ENCODE measurements around the gene STXBP5L. TPM values are rescaled to one million over a fixed set of nuclear protein-coding genes. Genes with fewer than 3 reads are reported as not detected.

STXBP5L gene
- total and polyA plus RNA-seq, 10 of the 15 experiments (the other 5 are each of a cell fraction or from before 2014, with no cell fraction given) = under 0.01 to 0.08 (median 0.04) TPM; not detected in 6

- CTCF ChIA-PET = no interaction called here
- no peak overlapping the region for H3K27ac ChIP-seq (ENCODE audit: control insufficient read depth, insufficient read depth)
- H3K36me3 ChIP-seq (ENCODE audit: control insufficient read depth in 2 of 2, insufficient read depth in 2 of 2, low read length in 1 of 2) = no peaks in the 10 kb centered on the region
- DNase-seq (ENCODE audit: low read depth, low spot score) = no peak
- H3K4me1 ChIP-seq (ENCODE audit: control insufficient read depth, insufficient read depth, low read length) = no peaks in the 10 kb centered on the region
- SMC1A ChIA-PET (ENCODE audit: uncharacterized antibody, unreplicated experiment) = interaction anchor here (1.1 kb wide), 2 partner anchors 23 to 311 kb away, joined by 3 read pairs; no protein-coding TSS in a partner anchor
- H4K20me1 ChIP-seq (ENCODE audit: control insufficient read depth, insufficient read depth) = no peaks in the 10 kb centered on the region
- H2AFZ ChIP-seq (ENCODE audit: control insufficient read depth, low read depth, low read length) = no peak overlapping the region
- no peaks in the 10 kb centered on the region for H3K27me3 ChIP-seq (replicated peaks in 1 of 2; ENCODE audit: control insufficient read depth in 2 of 2, insufficient read depth in 2 of 2, low read length in 1 of 2)
- FAIRE-seq = no peak
- H3K9me3 ChIP-seq (replicated peaks; ENCODE audit: control insufficient read depth, insufficient read depth, low read length) = no peaks in the 10 kb centered on the region
- in situ Hi-C loops (cut with MboI) = no loop called here
- WGBS (ENCODE audit: insufficient coverage, insufficient replicate concordance, low lambda C conversion rate, missing lambda C conversion rate) = 20% methylated on average over 4 of the region's 4 CpGs
- TF ChIP-seq SMC3 (IDR thresholded peaks at IDR 0.05; ENCODE audit: borderline replicate concordance, low read length) (no peak), CBX5 (IDR thresholded peaks at IDR 0.05; ENCODE audit: low read depth) (no peak), RFX5 (IDR thresholded peaks at IDR 0.05; ENCODE audit: low read depth, low read length) (no peak), ETV6 (conservative IDR thresholded peaks at IDR 0.05 in 1 of 2, IDR thresholded peaks at IDR 0.05 in 1 of 2; ENCODE audit: borderline replicate concordance in 1 of 2, low read depth in 1 of 2) (no peak), ZBTB11 (CRISPR knock-in tag; IDR thresholded peaks at IDR 0.05) (no peak), NBN (IDR thresholded peaks at IDR 0.05) (no peak), HSF1 (IDR thresholded peaks at IDR 0.05; ENCODE audit: low read depth, low read length) (no peak), ASH2L (IDR thresholded peaks at IDR 0.05; ENCODE audit: borderline replicate concordance, low read depth) (no peak), SMARCA5 (IDR thresholded peaks at IDR 0.05) (no peak), ZNF207 (IDR thresholded peaks at IDR 0.05; ENCODE audit: borderline replicate concordance) (no peak), NRF1 (conservative IDR thresholded peaks at IDR 0.05; ENCODE audit: low read depth, low read length) (no peak), IRF4 (IDR thresholded peaks at IDR 0.05; ENCODE audit: low read depth, low read length) (no peak), SMAD1 (IDR thresholded peaks at IDR 0.05; ENCODE audit: low read depth, partially characterized antibody) (no peak), RAD51 (IDR thresholded peaks at IDR 0.05) (no peak), CHD1 (IDR thresholded peaks at IDR 0.05; ENCODE audit: low read depth, low read length) (no peak)
- no peak for ATAC-seq
- no peaks in the 10 kb centered on the region for H3K79me2 ChIP-seq (ENCODE audit: control insufficient read depth, insufficient read depth, low read length)
- POLR2A ChIA-PET = no interaction called here
- no TSS peak for BruUV-seq (replicated peaks)
- H3K4me2 ChIP-seq (ENCODE audit: control insufficient read depth, insufficient read depth) = no peak overlapping the region
- no peak overlapping the region for H3K9ac ChIP-seq (ENCODE audit: control insufficient read depth, insufficient read depth, low read length)
- H3K4me3 ChIP-seq = no peak overlapping the region
- intact Hi-C loops (cut with micrococcal nuclease; ENCODE audit: unreplicated experiment) = no loop called here
- RAD21 ChIA-PET (ENCODE audit: unreplicated experiment) = no interaction called here
These were observed 32.0 kb upstream of the STXBP5L start for GRCh38 chr3:120875989-120876388.
